DLD1 (cell line): Measurements from ENCODE around the gene COQ6.
"Not testable (repeated sequence)": the region's sequence is repeated elsewhere in the genome, so short reads cannot be mapped to it uniquely, and the experiment has no call there.

ENCODE experiments used
- in situ Hi-C: cut with HindIII; loops from 2 replicates; pipeline ENCODE4 v1.10.0; 2017; ENCODE audit warnings: low sequenced_read_pairs

The COQ6 gene

GRCh38 chr14:73949752-73950734, at the start of gene COQ6, which contains the start of gene FAM161B:
TSS of gene COQ6 (plus strand) at chr14:73950302. CDS start at chr14:73950333, 31 bp downstream.
TSS of gene FAM161B (minus strand) at chr14:73950094. CDS start at chr14:73950026, 68 bp downstream.
- in situ Hi-C loops = no loop called here

- in situ Hi-C loops = no loop called here
Measured at GRCh38 chr14:73903028-73903427, 47.1 kb upstream of the COQ6 start.

- in situ Hi-C loops = no loop called here
Measured at GRCh38 chr14:73909681-73910080, 40.4 kb upstream of the COQ6 start.

- in situ Hi-C loops = no loop called here
Measured at GRCh38 chr14:73913256-73913655, 36.8 kb upstream of the COQ6 start.

GRCh38 chr14:73916324-73916723, 33.8 kb upstream of the COQ6 start:
- in situ Hi-C loops = no loop called here

- in situ Hi-C loops = not testable (repeated sequence)
Measured at GRCh38 chr14:73919457-73919856, 30.6 kb upstream of the COQ6 start.

GRCh38 chr14:73924337-73924736, 25.8 kb upstream of the COQ6 start:
- in situ Hi-C loops = no loop called here

GRCh38 chr14:73935666-73936065, 14.4 kb upstream of the COQ6 start:
- in situ Hi-C loops = no loop called here

GRCh38 chr14:73936548-73936947, 13.6 kb upstream of the COQ6 start:
- in situ Hi-C loops = no loop called here

GRCh38 chr14:73937012-73937411, 13.1 kb upstream of the COQ6 start:
- in situ Hi-C loops = no loop called here

- in situ Hi-C loops = no loop called here
Measured at GRCh38 chr14:73942180-73942579, 7.9 kb upstream of the COQ6 start.

- in situ Hi-C loops = no loop called here
Measured at GRCh38 chr14:73943083-73943482, 7.0 kb upstream of the COQ6 start.

- in situ Hi-C loops = no loop called here
Measured at GRCh38 chr14:73944432-73945158, 5.5 kb upstream of the COQ6 start.

- in situ Hi-C loops = no loop called here
Measured at GRCh38 chr14:73945159-73945670, 4.9 kb upstream of the COQ6 start.

- in situ Hi-C loops = no loop called here
Measured at GRCh38 chr14:73953731-73954130, 3.6 kb downstream of the COQ6 start.

GRCh38 chr14:73955674-73956073, 5.6 kb downstream of the COQ6 start:
- in situ Hi-C loops = no loop called here

GRCh38 chr14:73958591-73958990, 8.5 kb downstream of the COQ6 start:
- in situ Hi-C loops = no loop called here

- in situ Hi-C loops = no loop called here
Measured at GRCh38 chr14:73961192-73961591, 11.1 kb downstream of the COQ6 start.

GRCh38 chr14:73965216-73965615, 15.1 kb downstream of the COQ6 start:
- in situ Hi-C loops = no loop called here

- in situ Hi-C loops = no loop called here
Measured at GRCh38 chr14:73968885-73969284, 18.8 kb downstream of the COQ6 start.

GRCh38 chr14:73973497-73973896, 23.4 kb downstream of the COQ6 start:
- in situ Hi-C loops = no loop called here

- in situ Hi-C loops = no loop called here
Measured at GRCh38 chr14:73976125-73976524, 26.0 kb downstream of the COQ6 start.
